ENCODE data around the gene HCFC1. TPM values are rescaled to one million over a fixed set of nuclear protein-coding genes. Genes with fewer than 3 reads are reported as not detected.

HCFC1 gene
- total and polyA plus RNA-seq, 9 of the 15 experiments (the other 6 are each of a cell fraction or from before 2014, with no cell fraction given), result 2.8 to 133 (median 17.1) TPM

DNA sequence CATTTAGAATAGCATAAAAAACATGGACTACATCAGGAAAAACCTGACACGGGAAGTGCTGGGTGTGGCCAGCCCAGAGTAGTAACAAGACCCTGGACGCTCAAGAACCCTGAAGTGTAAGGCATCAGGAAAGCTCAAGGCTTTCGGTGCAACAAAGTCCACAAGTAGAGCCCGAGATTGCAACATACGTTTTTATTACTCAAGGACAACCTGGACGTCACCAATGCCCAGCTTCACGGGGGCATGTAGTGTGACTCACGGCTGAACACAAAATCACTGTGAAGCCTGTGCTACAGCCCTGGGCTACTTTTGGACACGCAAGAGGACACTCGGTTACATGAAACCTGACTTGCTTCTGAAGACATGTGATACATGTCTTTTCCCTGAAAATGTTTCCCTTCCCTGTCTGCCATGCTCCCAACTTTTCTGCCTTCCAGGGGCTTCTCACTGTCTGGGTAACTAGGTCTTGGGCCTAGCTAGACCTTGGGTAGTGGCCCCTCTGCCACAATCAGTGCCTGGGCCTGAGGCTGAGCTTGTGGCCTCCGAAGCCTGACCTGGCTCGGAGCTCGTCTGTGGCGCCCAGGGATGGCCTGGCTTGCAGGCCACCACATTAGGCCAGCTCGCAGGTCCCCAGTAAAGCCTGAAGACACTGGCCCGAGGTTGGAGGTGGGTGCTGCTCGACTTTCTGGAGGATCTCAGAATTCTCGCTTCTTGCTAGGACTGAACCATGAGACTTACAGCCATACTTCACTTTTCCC lies 38.9 kb upstream of the HCFC1 start:
- no peaks in the 10 kb centered on the region for H3K27me3 ChIP-seq (ENCODE audit: control insufficient read depth in 2 of 2, insufficient read depth in 2 of 2, low read length in 2 of 2)
- in situ Hi-C loops (cut with MboI), result no loop called here
- peaks cover 0 to 42% of the 10 kb centered on the region in 2 experiments; a peak in 2 of 5 replicates for H3K4me1 ChIP-seq (replicated peaks in 1 of 2; ENCODE audit: control insufficient read depth in 2 of 2, insufficient read depth in 2 of 2, low read length in 2 of 2)
- CTCF ChIA-PET (ENCODE audit: low intra/inter-chr PET ratio), result no interaction called here
- DNase-seq (ENCODE audit: extremely low read depth in 1 of 4, low spot score in 3 of 4), result no peak
- 92% methylated on average over 18 of the region's 18 CpGs for WGBS (ENCODE audit: insufficient coverage, low coverage, missing lambda C conversion rate)
- BruUV-seq (replicated peaks), result TSS peak; percentile 71
- no peak for ATAC-seq
- no peak overlapping the region for H3K4me3 ChIP-seq
- TF ChIP-seq FOSL1 (tag; conservative IDR thresholded peaks at IDR 0.05) (no peak), COPS2 (conservative IDR thresholded peaks at IDR 0.05) (no peak), IRF2 (CRISPR knock-in tag; IDR thresholded peaks at IDR 0.05) (no peak), TSC22D4 (tag; IDR thresholded peaks at IDR 0.05) (no peak)
- TF ChIP-seq, protein P1, sequence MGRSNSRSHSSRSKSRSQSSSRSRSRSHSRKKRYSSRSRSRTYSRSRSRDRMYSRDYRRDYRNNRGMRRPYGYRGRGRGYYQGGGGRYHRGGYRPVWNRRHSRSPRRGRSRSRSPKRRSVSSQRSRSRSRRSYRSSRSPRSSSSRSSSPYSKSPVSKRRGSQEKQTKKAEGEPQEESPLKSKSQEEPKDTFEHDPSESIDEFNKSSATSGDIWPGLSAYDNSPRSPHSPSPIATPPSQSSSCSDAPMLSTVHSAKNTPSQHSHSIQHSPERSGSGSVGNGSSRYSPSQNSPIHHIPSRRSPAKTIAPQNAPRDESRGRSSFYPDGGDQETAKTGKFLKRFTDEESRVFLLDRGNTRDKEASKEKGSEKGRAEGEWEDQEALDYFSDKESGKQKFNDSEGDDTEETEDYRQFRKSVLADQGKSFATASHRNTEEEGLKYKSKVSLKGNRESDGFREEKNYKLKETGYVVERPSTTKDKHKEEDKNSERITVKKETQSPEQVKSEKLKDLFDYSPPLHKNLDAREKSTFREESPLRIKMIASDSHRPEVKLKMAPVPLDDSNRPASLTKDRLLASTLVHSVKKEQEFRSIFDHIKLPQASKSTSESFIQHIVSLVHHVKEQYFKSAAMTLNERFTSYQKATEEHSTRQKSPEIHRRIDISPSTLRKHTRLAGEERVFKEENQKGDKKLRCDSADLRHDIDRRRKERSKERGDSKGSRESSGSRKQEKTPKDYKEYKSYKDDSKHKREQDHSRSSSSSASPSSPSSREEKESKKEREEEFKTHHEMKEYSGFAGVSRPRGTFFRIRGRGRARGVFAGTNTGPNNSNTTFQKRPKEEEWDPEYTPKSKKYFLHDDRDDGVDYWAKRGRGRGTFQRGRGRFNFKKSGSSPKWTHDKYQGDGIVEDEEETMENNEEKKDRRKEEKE (IDR thresholded peaks at IDR 0.05; ENCODE audit: borderline replicate concordance in 1 of 2, control insufficient read depth in 1 of 2, low read depth in 2 of 2, low read length in 1 of 2), result no peak
- TF ChIP-seq, protein P2, sequence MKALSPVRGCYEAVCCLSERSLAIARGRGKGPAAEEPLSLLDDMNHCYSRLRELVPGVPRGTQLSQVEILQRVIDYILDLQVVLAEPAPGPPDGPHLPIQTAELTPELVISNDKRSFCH (CRISPR knock-in tag; IDR thresholded peaks at IDR 0.05), result no peak
- TF ChIP-seq, protein P2 (tag; IDR thresholded peaks at IDR 0.05), result no peak
- H4K20me1 ChIP-seq (replicated peaks; ENCODE audit: control insufficient read depth, insufficient read depth, low read length), result no peaks in the 10 kb centered on the region; the same call in 1 of the 2 replicates
- H3K4me2 ChIP-seq (ENCODE audit: insufficient read depth, low read length), result no peak overlapping the region
- peak overlapping the region in 1 of 2 experiments; percentile 71; a peak in 1 of 4 replicates for H3K9ac ChIP-seq (ENCODE audit: insufficient read depth in 1 of 2, low read depth in 2 of 2, low read length in 2 of 2)
- H3K9me1 ChIP-seq (ENCODE audit: control insufficient read depth, insufficient read depth, low read length), result no peaks in the 10 kb centered on the region
- FAIRE-seq, result no peak
- H2AFZ ChIP-seq (ENCODE audit: low read depth, low read length), result no peak overlapping the region
- POLR2A ChIA-PET, result interaction anchor here (0.7 to 2.0 kb wide), 4 partner anchors 8 to 18 kb away, joined by 3 to 11 read pairs (median 7); partner anchors contain the start of gene IRAK1
- no peak overlapping the region for H3K27ac ChIP-seq (ENCODE audit: extremely low read depth, low read depth, low read length)
- peaks cover 76% of the 10 kb centered on the region; the same call in 2 of the 3 replicates for H3K36me3 ChIP-seq (ENCODE audit: control insufficient read depth, insufficient read depth, low read length)
- no peaks in the 10 kb centered on the region for H3K9me3 ChIP-seq (replicated peaks; ENCODE audit: control insufficient read depth, insufficient read depth, low read depth, low read length)
- H3K79me2 ChIP-seq (ENCODE audit: control insufficient read depth, insufficient read depth, low read length), result peaks cover 5% of the 10 kb centered on the region; the same call in 2 of the 3 replicates
- intact Hi-C loops (cut with micrococcal nuclease), result no loop called here
